ENCODE results near the gene TAS2R9.

DNA sequence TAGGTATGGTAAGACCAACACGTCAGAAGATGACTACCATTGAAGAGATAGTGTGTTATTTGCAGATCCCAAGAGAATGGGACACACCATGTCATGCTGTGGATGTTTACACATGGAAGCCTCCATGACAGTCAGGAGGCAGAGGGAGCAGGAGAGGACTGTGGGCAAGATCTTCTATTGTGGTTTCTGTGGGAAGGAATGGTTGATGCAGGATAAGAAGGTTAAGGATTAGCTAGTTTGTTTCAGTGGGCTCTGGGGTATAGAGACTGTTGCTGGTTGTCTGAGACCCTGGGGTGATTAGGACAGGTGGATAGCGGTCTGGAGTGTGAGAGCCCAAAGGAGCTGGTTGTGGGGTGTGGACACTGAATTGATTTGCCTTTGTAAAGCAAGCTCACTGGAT, 30.9 kb downstream of the TAS2R9 start:
- TF ChIP-seq, protein P1, sequence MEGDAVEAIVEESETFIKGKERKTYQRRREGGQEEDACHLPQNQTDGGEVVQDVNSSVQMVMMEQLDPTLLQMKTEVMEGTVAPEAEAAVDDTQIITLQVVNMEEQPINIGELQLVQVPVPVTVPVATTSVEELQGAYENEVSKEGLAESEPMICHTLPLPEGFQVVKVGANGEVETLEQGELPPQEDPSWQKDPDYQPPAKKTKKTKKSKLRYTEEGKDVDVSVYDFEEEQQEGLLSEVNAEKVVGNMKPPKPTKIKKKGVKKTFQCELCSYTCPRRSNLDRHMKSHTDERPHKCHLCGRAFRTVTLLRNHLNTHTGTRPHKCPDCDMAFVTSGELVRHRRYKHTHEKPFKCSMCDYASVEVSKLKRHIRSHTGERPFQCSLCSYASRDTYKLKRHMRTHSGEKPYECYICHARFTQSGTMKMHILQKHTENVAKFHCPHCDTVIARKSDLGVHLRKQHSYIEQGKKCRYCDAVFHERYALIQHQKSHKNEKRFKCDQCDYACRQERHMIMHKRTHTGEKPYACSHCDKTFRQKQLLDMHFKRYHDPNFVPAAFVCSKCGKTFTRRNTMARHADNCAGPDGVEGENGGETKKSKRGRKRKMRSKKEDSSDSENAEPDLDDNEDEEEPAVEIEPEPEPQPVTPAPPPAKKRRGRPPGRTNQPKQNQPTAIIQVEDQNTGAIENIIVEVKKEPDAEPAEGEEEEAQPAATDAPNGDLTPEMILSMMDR (IDR thresholded peaks at IDR 0.05) = no peak
- TF ChIP-seq POLR2A (IDR thresholded peaks at IDR 0.05) = no peak
